Coronary artery (tissue), 2 donors: ENCODE measurements around the gene GABBR1.

Experiments used
- DNase-seq: peaks from one replicate; pipeline ENCODE4 v3.0.0-alpha.2; 2017; ENCODE audit warnings: low spot score
- H3K27ac ChIP-seq, 2 donors: fragments of 200-600 bp; sonication (generic); one replicate each; pipeline ENCODE4 v1.5.1; 2016 to 2019
- H3K4me3 ChIP-seq: fragments of 200-600 bp; sonication (generic); 2 replicates; pipeline ENCODE4 v1.5.1; 2016; ENCODE audit warnings: mild to moderate bottlenecking, moderate library complexity
- CTCF ChIP-seq: fragments of 200-600 bp; sonication (generic); IDR thresholded peaks from one replicate; pipeline ENCODE4 v1.5.1; 2019; ENCODE audit warnings: antibody characterized with exemption

The GABBR1 gene

GRCh38 chr6:29537714-29538403, 95.1 kb downstream of the GABBR1 start:
- no peak overlapping the region for H3K4me3 ChIP-seq
- no peak for DNase-seq
- TF ChIP-seq CTCF, result no peak
- no peak overlapping the region for H3K27ac ChIP-seq

- Histone ChIP-seq H3K27ac (no peak overlapping the region), H3K4me3 (no peak overlapping the region)
- TF ChIP-seq CTCF, result no peak
- no peak for DNase-seq
Measured at GRCh38 chr6:29532320-29532951, 100.5 kb downstream of the GABBR1 start.

- Histone ChIP-seq H3K4me3 (no peak overlapping the region), H3K27ac (no peak overlapping the region)
- no peak for TF ChIP-seq CTCF
- DNase-seq, result no peak
Measured at GRCh38 chr6:29531668-29532067, 101.3 kb downstream of the GABBR1 start.

GRCh38 chr6:29530671-29531310, 102.2 kb downstream of the GABBR1 start:
- no peak for TF ChIP-seq CTCF
- H3K4me3 ChIP-seq, result no peak overlapping the region
- no peak overlapping the region for H3K27ac ChIP-seq
- no peak for DNase-seq

- no peak for DNase-seq
- Histone ChIP-seq H3K27ac (no peak overlapping the region), H3K4me3 (no peak overlapping the region)
- no peak for TF ChIP-seq CTCF
Measured at GRCh38 chr6:29529956-29530355, 103.0 kb downstream of the GABBR1 start.

- H3K4me3 ChIP-seq, result no peak overlapping the region
- no peak overlapping the region for H3K27ac ChIP-seq
- no peak for DNase-seq
- no peak for TF ChIP-seq CTCF
Measured at GRCh38 chr6:29528988-29529560, 103.9 kb downstream of the GABBR1 start.
